ENCODE measurements around the gene KIF6. TPM values are rescaled to one million over a fixed set of nuclear protein-coding genes. Genes with fewer than 3 reads are reported as not detected.
A peak's percentile ranks its signal among the peaks of the same experiment; 100 is the strongest.

KIF6 gene
- total RNA-seq, 4 donors from 2014 or later, result 0.47 to 2.3 (median 0.97) TPM

- Histone ChIP-seq H3K4me1 (peaks cover 3 to 27% (median 7%) of the 10 kb centered on the region in 3 donors), H3K36me3 (no peaks in the 10 kb centered on the region), H3K9me3 (no peaks in the 10 kb centered on the region), H3K27me3 (no peaks in the 10 kb centered on the region), H3K27ac (no peak overlapping the region), H3K4me3 (no peak overlapping the region)
- no peak for ATAC-seq
- TF ChIP-seq, protein P1, sequence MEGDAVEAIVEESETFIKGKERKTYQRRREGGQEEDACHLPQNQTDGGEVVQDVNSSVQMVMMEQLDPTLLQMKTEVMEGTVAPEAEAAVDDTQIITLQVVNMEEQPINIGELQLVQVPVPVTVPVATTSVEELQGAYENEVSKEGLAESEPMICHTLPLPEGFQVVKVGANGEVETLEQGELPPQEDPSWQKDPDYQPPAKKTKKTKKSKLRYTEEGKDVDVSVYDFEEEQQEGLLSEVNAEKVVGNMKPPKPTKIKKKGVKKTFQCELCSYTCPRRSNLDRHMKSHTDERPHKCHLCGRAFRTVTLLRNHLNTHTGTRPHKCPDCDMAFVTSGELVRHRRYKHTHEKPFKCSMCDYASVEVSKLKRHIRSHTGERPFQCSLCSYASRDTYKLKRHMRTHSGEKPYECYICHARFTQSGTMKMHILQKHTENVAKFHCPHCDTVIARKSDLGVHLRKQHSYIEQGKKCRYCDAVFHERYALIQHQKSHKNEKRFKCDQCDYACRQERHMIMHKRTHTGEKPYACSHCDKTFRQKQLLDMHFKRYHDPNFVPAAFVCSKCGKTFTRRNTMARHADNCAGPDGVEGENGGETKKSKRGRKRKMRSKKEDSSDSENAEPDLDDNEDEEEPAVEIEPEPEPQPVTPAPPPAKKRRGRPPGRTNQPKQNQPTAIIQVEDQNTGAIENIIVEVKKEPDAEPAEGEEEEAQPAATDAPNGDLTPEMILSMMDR (IDR thresholded peaks at IDR 0.05), result no peak
- TF ChIP-seq EP300 (IDR thresholded peaks at IDR 0.05) (no peak), POLR2A (IDR thresholded peaks at IDR 0.05) (no peak), POLR2AphosphoS5 (IDR thresholded peaks at IDR 0.05) (no peak)
- 57% methylated on average over 10 of the region's 14 CpGs; no CpG with 5 or more reads in 1 of the 2 donors for WGBS, 2 donors (ENCODE audit: low coverage in 1 of 2)
These were observed 382.4 kb downstream of the KIF6 start for GRCh38 chr6:39342692-39343395.

GRCh38 chr6:39341937-39342336 is 383.3 kb downstream of the KIF6 start:
- Histone ChIP-seq H3K9me3 (no peaks in the 10 kb centered on the region), H3K27me3 (no peaks in the 10 kb centered on the region), H3K4me3 (no peak overlapping the region), H3K27ac (no peak overlapping the region), H3K36me3 (no peaks in the 10 kb centered on the region), H3K4me1 (peaks cover 3 to 27% (median 7%) of the 10 kb centered on the region in 3 donors)
- TF ChIP-seq EP300 (IDR thresholded peaks at IDR 0.05), result no peak
- TF ChIP-seq POLR2A (IDR thresholded peaks at IDR 0.05), result no peak
- TF ChIP-seq, protein P1 (IDR thresholded peaks at IDR 0.05), result no peak
- TF ChIP-seq POLR2AphosphoS5 (IDR thresholded peaks at IDR 0.05), result no peak
- 93 to 98% methylated on average over 5 of the region's 5 CpGs for WGBS, 2 donors (ENCODE audit: low coverage in 1 of 2)
- no peak for ATAC-seq

GRCh38 chr6:39341352-39341751 is 383.9 kb downstream of the KIF6 start:
- Histone ChIP-seq H3K27me3 (no peaks in the 10 kb centered on the region), H3K4me1 (peaks cover 3 to 27% (median 7%) of the 10 kb centered on the region in 3 donors), H3K9me3 (no peaks in the 10 kb centered on the region), H3K27ac (no peak overlapping the region), H3K36me3 (no peaks in the 10 kb centered on the region), H3K4me3 (no peak overlapping the region)
- WGBS, 2 donors (ENCODE audit: low coverage in 1 of 2), result 86% methylated on average over 2 to 3 of the region's 3 CpGs
- no peak for ATAC-seq
- TF ChIP-seq POLR2A (IDR thresholded peaks at IDR 0.05) (no peak), POLR2AphosphoS5 (IDR thresholded peaks at IDR 0.05) (no peak)

- peaks cover 3 to 27% (median 7%) of the 10 kb centered on the region in 3 donors for H3K4me1 ChIP-seq
- peak overlapping the region in 1 of 4 donors; percentile 4 for H3K27ac ChIP-seq
- H3K9me3 ChIP-seq, result no peaks in the 10 kb centered on the region
- WGBS, 2 donors (ENCODE audit: low coverage in 1 of 2), result 36 to 80% methylated on average over 1 to 7 of the region's 10 CpGs
- H3K36me3 ChIP-seq, result no peaks in the 10 kb centered on the region
- TF ChIP-seq, protein P1 (IDR thresholded peaks at IDR 0.05), result no peak
- TF ChIP-seq POLR2A (IDR thresholded peaks at IDR 0.05), result no peak
- no peak for TF ChIP-seq EP300 (IDR thresholded peaks at IDR 0.05)
- no peak for TF ChIP-seq POLR2AphosphoS5 (IDR thresholded peaks at IDR 0.05)
- no peaks in the 10 kb centered on the region for H3K27me3 ChIP-seq
- ATAC-seq, result peak; percentile 31
- no peak overlapping the region for H3K4me3 ChIP-seq
These were observed 385.2 kb downstream of the KIF6 start for GRCh38 chr6:39339868-39340550.

- Histone ChIP-seq H3K27me3 (no peaks in the 10 kb centered on the region), H3K9me3 (no peaks in the 10 kb centered on the region), H3K27ac (peak overlapping the region in 1 of 4 donors; percentile 4), H3K4me3 (no peak overlapping the region), H3K36me3 (no peaks in the 10 kb centered on the region), H3K4me1 (peaks cover 3 to 27% (median 7%) of the 10 kb centered on the region in 3 donors)
- no peak for ATAC-seq
- 51 to 63% methylated on average over 3 to 7 of the region's 9 CpGs for WGBS, 2 donors (ENCODE audit: low coverage in 1 of 2)
- no peak for TF ChIP-seq POLR2A (IDR thresholded peaks at IDR 0.05)
- TF ChIP-seq, protein P1 (IDR thresholded peaks at IDR 0.05), result no peak
- no peak for TF ChIP-seq POLR2AphosphoS5 (IDR thresholded peaks at IDR 0.05)
- no peak for TF ChIP-seq EP300 (IDR thresholded peaks at IDR 0.05)
These were observed 385.9 kb downstream of the KIF6 start for GRCh38 chr6:39339096-39339867.

All from gastroesophageal sphincter (tissue), 4 donors.